GM19467 (cell line): Measurements from ENCODE around the gene TRPM5.

ENCODE experiments used
- ATAC-seq: cut with Tn5 transposase; IDR thresholded peaks from one replicate; pipeline ENCODE4 v1.9.1; 2021; ENCODE audit warnings: mild to moderate bottlenecking, moderate library complexity; ENCODE audit not compliant: unreplicated experiment

The TRPM5 gene

DNA sequence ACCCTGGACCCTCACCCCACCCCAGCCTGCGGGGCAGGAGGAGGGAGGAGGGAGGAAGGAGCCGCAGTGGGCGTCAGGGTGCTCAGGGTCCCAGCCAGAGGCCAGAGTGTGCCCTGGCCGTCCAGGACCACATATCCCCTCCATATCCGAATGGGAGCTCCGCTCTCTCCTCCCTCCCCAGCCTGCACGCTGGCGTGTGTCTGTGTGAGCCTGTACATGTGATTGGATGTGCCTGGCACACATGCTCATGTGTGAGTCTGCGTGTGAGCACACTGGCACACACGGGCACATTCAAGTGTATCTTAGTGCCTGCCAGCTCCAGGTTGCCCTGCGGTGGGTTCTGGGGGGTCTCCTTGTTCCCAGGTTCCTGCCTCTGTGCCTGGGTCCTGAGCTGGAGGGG is 35.6 kb downstream of the TRPM5 start:
- no peak for ATAC-seq

DNA sequence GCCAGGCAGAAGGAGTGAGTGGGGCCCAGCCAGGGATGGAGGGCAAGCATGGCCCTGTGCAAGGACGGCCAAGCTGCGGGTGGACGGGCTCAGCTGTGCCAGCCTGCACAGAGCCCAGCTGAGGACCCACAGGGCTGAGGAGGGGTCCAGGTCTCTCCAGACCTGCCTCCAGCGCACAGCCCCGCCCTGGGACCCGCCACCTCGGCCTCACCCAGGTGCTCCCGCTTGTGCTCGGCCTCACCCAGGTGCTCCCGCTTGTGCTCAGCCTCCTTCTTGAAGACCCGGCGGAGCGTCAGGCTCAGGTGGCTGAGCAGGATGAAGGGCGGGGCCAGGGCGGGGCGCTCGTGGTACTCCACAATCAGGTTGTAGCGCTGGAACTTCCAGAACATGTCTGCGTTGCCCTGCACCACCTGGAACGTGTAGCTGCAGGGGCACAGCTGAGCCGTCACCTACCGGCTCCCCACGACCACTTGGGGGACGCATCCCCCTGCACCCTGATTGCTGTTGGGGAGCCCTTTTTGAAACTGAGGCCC is 37.4 kb downstream of the TRPM5 start:
- no peak for ATAC-seq

DNA sequence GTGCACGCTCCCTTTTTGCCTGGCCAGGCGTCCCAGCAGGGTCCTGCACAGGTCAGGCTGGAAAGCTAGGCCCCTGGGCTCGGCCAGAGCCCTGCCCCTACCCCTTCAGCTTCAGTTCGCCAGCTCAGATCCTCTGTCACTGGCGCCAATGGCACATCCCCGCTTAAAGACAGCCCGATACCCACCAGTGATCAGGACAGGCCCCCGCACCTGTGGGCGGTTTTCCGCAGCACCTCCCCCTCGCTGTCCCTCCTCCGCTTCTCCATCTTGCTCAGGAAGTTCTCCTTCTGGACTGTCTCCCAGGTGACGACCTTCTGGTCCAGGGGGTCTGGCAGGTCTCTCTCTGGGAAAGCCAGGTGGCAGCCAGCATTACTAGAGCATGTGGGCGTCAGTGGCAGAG is 37.9 kb downstream of the TRPM5 start:
- no peak for ATAC-seq

DNA sequence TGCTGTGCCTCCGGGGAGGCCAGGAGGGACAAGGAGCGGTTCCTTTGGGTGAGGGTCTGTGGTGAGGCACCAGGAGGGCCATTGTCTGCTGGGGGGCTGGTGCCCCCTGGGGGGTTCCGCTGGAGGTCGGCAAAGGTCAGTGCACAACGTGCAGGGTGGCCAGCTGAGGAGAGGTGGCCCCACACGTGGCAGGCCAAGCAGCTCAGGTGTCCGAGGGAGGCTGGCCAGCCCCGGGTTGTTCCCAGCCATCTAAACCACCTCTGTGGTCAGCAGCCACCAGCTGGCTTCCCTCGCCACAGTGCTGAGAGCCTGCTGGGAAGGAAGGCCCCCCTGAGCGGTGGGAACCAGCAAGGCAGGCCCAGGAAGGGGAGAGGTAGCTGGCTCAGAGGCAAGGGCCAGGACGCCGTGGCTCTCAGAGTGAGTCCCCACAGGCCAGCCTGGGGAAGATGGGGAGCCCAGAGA is 39.5 kb downstream of the TRPM5 start:
- ATAC-seq, result no peak

DNA sequence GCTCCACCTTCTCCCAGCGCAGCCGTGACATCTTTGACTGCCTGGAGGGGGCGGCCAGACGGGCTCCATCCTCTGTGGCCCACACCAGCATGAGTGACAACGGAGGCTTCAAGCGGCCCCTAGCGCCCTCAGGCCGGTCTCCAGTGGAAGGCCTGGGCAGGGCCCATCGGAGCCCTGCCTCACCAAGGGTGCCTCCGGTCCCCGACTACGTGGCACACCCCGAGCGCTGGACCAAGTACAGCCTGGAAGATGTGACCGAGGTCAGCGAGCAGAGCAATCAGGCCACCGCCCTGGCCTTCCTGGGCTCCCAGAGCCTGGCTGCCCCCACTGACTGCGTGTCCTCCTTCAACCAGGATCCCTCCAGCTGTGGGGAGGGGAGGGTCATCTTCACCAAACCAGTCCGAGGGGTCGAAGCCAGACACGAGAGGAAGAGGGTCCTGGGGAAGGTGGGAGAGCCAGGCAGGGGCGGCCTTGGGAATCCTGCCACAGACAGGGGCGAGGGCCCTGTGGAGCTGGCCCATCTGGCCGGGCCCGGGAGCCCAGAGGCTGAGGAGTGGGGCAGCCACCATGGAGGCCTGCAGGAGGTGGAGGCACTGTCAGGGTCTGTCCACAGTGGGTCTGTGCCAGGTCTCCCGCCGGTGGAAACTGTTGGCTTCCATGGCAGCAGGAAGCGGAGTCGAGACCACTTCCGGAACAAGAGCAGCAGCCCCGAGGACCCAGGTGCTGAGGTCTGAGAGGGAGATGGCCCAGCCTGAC is 41.2 kb downstream of the TRPM5 start:
- no peak for ATAC-seq

DNA sequence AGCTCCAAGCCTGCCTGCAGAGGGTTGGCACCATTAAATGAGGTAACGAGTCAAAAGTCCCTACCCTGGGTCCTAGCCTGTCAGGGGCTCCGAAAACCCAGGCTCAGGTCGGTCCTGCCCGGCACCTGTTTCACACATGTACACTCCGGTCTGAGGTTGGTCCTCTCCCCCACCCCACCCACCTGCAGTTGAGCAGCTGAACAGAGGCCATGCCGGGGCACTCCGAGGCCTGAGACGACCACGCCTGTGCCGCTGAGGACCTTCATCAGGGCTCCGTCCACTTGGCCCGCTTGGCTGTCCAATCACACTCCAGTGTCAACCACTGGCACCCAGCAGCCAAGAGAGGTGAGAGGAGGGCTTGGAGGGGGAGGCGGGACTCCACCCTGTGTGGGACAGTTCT is 42.2 kb downstream of the TRPM5 start:
- no peak for ATAC-seq

DNA sequence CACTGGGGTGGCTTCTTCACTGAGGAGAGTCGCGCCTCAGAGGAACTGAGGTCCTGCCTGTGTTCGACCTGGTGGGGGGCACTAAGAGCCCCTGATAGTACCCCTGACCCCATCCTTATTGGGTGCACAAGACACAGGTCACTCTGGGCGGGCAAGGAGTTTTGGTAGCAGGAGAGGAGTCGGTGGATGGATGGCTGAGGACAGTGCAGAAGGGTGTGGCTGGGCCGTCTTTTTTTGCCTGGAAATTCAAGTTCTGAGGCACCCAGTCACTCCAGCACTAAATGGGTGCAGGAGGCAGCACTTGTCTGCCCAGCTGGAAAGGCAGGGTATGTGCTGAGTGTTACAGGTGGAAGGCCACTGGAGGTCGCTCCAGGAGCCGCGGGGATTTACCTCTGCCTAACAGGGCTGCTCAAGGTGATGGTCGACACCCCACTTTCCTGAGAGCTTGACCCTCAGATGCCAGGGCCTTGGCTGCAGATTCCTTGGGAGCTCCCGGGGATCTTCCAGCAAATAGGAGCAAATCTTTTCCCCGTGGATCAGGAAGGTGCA is 42.8 kb downstream of the TRPM5 start:
- ATAC-seq, result no peak

DNA sequence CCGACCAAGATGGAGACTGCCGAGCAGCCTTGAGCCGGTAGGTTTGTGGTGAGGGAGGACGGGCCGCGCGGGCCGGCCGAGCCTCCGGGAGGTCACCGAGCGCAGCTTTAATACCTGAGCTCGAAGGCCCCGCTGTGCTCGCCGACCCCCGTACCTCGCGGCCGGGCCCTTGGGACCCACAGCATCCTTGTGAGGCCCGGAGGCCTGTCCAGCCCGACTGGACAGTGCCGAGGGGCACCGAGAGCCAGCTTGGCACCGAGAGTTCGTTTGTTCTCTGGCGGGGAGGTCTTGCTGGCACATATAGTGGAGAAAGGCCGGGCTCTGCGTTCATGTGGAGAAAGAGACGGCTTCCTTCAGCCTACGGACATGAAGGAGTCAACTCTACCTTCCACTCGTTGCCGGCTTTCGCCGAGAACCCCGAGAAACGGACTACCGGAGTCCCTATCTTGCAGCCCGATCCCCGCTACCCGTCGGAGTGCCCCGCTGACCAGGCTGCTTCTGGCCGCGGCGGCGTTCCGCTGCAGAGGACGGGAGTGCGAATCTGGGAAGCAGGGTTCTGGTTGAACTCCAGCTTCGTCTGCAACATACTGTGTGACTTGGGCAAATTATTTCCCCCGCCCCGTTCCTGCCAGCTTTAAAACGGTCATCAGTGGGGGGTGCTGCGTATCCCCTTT is 43.4 kb downstream of the TRPM5 start:
- ATAC-seq, result no peak

DNA sequence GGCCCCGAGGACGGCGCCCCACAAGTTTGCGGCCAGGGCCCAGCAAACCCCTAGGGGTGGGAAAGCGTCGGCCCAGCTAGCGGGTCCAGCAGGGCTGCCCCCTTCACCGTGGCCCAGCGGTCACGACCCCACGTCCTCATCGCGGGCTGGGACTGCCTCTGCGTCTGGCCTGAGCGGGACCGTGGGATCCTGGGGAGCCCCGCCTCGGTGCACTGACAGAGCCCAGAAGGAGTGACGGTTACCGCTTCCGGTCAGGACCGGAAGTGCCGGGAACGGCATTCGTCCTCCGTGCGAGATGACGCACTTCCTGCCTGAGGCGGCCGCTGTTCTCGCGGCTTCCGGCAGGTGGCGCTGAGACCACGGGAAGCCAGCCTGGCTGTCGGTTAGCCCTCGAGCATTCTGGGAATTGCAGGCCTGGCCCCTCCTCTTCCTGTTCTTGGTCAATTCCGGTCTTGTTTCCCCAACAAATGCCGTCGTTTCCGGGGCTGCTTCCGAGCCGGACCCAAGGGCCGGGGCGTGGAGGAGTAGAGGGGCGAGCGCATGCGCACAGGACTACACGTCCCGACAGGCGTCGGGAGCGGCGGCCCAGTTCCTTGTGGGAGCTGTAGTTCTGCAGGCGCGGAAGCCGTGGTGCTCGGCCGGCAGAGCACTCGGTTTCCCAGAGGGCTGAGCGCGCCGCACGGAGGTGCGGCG is 44.1 kb downstream of the TRPM5 start, which contains the start of gene TSSC4:
TSSC4 (plus strand) TSS at position 682 of the 693 bp plus-strand sequence. CDS start 1,884 bp downstream, outside the sequence.
- peak; percentile 71 for ATAC-seq

DNA sequence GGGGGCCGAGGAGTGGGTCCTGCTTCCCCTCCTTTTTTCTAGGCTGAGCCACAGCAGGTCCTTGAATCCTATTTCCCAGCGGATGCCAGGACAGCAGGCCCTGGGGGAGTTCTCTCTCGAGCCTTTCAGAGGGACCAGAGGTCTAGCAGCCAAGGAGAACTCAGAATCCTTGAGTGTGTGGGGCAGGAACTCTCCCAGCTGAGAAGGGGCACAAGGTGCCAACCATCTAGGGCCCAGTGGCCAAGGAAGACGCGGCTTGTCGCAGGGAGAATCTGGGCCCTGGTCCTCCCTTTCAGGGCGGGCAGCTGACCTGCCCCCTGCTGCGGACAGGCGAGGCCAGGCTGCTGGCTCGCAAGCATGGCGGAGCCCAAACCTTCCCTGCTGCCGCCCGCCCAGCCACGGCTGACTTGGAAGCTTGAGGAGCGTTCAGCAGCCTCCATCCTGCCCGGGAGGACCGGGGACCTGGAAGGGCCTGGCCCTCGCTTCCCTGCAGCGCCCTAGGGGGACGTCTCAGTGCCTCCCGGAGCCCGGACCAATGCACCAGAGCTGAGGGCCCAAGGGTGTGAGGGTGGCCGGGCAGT is 44.7 kb downstream of the TRPM5 start:
- ATAC-seq, result no peak

DNA sequence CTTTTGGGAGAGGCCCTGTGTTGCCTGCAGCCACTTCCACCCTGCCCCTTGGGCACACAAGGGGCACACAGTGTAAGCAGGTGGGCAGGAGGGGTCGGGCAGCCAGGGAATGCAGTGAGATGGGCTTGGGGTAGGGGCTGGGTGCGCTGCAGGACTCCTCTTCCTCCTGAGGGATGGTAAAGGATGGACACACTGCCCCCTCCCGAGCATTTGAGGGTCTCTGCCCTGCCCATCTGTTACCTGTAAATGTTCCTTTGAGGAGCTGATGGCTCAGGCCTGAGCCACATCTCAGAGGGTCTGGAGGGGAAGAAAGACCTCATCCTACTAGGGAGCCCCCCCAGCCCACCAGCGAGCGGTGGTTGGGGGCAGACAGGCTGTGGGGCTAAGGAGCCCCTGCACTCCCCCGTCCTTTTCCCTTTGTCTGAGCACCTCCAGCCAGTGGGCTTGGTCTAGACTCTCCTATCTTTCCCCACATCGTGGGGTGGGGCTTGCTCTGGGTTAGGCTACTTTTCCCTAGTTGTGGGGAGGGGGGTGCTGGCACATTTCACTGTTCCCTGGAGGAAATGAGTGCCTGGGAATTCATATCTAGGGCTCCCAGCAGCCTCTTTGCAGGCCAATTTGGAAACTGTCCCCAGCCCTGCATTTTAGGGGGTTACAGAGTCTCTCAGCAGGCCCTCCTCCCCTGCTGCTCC is 45.5 kb downstream of the TRPM5 start:
- ATAC-seq, result no peak

DNA sequence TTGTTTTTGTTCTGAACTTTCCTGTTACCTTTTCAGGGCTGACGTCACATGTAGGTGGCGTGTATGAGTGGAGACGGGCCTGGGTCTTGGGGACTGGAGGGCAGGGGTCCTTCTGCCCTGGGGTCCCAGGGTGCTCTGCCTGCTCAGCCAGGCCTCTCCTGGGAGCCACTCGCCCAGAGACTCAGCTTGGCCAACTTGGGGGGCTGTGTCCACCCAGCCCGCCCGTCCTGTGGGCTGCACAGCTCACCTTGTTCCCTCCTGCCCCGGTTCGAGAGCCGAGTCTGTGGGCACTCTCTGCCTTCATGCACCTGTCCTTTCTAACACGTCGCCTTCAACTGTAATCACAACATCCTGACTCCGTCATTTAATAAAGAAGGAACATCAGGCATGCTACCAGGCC is 47.3 kb downstream of the TRPM5 start:
- no peak for ATAC-seq

DNA sequence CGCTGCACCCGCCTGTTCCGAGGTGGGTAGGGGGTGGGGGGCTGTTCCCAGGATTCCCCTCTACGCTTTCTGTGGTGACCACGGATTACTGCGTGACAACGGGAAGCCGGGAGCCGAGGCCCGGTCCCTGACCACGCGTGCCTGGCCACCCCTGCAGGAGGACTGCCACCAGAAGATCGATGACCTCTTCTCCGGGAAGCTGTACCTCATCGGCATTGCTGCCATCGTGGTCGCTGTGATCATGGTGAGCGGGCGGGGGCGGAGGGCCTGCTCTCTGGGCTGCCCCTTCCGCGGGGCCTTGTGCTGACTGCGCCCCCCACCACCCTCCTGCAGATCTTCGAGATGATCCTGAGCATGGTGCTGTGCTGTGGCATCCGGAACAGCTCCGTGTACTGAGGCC is 47.8 kb downstream of the TRPM5 start:
- ATAC-seq, result no peak

DNA sequence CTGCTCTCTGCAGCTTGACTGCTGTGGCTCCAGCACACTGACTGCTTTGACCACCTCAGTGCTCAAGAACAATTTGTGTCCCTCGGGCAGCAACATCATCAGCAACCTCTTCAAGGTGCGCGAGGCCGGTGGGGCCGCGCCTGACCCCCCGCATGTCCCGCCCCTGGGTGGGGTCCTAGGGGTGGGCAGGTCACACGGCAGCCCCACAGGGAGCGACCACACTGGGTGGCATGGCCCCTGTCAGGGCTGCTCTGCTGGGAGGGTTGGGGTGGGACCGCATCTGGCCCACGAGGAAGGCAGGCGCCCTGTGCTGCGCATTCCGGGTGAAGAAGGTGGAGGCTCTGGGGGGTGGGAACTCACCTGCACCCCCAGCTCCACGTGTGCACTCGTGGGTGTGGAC is 48.5 kb downstream of the TRPM5 start:
- ATAC-seq, result no peak

DNA sequence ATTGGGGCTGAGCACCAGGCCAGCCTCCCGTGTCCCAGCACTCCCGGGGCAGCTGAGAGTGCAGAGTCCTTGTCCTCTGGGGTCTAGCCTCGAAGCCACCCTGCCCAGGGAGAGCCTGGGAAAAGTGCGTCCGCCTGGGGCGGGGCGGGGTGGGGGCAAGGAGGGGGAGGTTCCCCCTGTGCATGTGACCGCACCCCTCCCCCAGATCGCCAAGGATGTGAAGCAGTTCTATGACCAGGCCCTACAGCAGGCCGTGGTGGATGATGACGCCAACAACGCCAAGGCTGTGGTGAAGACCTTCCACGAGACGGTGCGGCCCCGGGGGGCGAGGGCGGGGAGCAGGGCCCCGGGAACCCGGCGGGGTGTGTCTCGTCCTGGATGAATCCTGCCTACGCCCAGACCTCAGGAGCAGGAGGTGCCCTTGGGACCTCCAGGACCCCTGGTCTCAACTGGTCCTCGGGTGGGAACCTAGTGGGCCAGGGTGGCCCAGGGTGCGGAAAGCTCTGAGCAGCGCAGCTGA is 49.0 kb downstream of the TRPM5 start:
- no peak for ATAC-seq

DNA sequence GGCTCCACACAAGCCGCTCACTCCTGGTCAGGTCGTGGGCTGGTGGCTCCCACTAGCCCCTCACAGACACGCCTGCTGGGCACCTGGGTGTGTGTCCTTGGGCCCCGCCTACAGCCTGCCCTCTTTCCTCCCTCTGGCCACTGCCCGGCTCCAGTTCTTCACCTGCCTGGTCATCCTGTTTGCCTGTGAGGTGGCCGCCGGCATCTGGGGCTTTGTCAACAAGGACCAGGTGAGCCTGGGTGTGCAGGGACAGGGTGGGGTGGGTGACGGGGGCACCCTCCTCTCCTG is 49.6 kb downstream of the TRPM5 start:
- ATAC-seq, result no peak
